GM10266 (cell line): ENCODE data around the gene PAQR4.
"Not testable (repeated sequence)": the region's sequence is repeated elsewhere in the genome, so short reads cannot be mapped to it uniquely, and the experiment has no call there.

Experiments
- DNase-seq: peaks from one replicate; pipeline ENCODE4 v3.0.0; 2012; ENCODE audit errors: extremely low spot score
- TF ChIP-seq, protein P1 (sequence below): IDR thresholded peaks from 2 replicates; pipeline ENCODE4 v1.5.1; 2012; ENCODE audit warnings: mild to moderate bottlenecking, low read depth; ENCODE audit not compliant: control insufficient read depth, insufficient read depth; ENCODE audit errors: missing control alignments

PAQR4 gene

DNA sequence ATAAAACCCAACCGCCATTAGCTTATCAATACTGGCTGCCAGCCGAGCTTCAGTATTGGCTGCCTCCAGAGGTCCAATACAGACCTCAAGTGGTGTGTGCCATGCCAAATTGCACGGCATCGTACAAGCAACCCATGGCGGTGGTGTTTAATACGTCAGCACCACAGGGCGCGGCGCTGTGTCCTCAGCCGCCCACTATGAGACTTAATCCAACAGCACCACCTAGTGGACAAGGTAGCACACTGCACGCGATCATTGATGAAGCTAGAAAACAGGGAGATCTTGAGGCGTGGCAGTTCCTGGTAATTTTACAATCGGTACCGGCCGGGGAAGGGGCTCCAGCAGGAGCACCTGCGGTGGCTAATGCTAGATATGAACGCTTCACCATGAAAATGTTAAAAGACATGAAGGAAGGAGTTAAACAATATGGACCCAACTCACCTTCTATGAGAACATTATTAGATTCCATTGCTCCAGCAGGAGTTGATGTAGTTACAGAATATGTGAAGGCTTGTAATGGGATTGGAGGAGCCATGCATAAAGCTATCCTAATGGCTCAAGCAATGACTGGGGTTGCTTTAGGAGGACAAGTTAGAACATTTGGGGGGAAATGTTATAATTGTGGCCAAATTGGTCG is 42.0 kb upstream of the PAQR4 start:
- peak; percentile 87 for DNase-seq
- TF ChIP-seq, protein P1, sequence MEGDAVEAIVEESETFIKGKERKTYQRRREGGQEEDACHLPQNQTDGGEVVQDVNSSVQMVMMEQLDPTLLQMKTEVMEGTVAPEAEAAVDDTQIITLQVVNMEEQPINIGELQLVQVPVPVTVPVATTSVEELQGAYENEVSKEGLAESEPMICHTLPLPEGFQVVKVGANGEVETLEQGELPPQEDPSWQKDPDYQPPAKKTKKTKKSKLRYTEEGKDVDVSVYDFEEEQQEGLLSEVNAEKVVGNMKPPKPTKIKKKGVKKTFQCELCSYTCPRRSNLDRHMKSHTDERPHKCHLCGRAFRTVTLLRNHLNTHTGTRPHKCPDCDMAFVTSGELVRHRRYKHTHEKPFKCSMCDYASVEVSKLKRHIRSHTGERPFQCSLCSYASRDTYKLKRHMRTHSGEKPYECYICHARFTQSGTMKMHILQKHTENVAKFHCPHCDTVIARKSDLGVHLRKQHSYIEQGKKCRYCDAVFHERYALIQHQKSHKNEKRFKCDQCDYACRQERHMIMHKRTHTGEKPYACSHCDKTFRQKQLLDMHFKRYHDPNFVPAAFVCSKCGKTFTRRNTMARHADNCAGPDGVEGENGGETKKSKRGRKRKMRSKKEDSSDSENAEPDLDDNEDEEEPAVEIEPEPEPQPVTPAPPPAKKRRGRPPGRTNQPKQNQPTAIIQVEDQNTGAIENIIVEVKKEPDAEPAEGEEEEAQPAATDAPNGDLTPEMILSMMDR = peak; percentile 99

DNA sequence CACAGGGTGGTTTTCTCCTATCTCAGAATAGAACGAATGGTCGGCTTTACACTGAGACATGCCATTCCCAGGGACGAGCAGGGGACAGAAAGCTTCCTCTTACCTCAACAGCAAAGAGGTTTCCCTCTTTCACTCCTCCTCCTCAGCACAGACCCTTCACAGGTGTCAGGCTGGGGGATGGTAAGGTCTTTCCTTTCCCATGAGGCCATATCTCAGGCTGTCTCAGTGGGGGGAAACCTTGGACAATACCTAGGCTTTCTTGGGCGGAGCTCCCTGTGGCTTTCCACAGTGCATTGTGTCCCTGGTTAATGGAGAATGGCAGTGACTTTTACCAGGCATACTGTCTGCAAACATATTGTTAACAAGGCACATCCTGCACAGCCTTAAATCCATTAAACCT is 41.0 kb upstream of the PAQR4 start:
- not testable (repeated sequence) for DNase-seq

DNA sequence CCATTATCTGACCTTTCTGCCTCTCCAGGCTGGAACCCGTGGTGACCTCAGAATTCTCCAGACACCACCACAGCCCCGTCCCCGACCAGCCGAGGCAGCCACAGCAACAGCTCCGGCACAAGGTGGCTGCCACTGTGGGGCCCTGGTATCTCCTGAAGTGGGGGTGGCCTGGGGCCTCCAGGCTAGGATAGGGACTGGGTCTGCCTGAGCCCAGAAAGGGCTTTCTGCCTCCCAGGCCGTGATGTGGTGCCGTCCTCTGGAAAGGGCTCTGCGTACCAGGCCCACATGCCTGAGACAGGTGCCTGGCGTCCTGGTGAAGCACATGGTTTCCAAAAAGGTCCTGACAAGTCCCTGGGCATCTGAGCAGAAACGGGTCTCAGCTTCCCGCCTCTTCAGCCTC is 40.4 kb upstream of the PAQR4 start:
- TF ChIP-seq, protein P1 = no peak
- peak; percentile 15 for DNase-seq

DNA sequence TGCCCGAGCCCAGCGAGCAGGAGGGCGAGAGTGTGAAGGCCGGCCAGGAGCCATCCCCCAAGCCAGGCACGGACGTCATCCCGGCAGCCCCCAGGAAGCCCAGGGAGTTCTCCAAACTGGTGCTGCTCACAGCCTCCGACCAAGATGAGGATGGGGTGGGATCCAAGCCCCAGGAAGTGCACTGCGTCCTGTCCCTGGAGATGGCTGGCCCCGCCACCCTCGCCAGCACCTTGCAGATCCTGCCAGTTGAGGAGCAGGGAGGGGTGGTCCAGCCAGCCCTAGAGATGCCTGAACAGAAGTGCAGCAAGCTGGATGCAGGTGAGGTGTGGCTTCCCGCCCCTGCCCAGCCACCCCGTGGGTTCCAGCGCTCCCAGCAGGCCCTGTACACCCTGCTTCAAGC is 39.5 kb upstream of the PAQR4 start:
- TF ChIP-seq, protein P1 = no peak
- no peak for DNase-seq

DNA sequence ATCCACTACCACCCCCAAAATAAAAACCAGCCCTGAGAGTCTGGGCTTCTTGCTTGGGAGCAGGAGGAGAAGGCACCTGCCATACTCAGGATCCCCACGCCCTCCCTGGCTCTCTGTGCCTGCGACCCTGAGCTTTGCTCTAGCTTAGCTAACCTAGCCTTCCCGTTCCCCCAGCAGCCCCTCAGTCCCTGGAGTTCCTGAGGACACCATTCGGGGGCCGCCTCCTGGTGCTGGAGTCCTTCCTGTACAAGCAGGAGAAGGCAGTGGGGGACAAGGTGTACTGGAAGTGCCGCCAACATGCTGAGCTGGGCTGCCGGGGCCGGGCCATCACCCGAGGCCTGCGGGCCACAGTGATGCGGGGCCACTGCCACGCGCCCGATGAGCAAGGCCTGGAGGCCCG is 38.9 kb upstream of the PAQR4 start:
- TF ChIP-seq, protein P1 = no peak
- DNase-seq = no peak

DNA sequence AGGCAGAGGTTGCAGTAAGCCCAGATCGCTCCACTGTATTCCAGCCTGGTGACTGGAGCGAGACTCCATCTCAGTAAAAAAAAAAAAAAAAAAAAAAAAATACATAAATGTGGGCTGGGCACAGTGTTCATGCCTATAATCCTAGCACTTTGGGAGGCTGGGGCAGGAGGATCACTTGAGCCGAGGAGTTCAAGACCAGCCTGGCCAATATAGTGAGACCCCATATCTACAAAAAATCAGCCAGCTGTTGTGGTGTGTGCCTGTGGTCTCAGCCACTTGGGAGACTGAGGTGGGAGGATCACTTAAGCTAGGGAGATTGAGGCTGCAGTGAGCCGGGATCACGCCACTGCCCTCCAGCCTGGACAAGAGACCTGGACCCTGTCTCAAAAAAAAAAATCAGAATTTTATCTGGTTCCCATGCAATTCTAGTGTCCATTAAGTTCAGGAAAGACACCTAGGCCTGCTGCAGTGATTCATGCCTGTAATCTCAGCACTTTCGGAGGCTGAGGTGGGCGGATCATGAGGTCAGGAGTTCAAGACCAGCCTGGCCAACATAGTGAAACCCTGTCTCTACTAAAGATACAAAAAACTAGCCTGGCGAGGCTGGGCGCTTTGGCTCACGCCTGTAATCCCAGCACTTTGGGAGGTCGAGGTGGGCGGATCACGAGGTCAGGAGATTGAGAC is 37.8 kb upstream of the PAQR4 start:
- DNase-seq = not testable (repeated sequence)

DNA sequence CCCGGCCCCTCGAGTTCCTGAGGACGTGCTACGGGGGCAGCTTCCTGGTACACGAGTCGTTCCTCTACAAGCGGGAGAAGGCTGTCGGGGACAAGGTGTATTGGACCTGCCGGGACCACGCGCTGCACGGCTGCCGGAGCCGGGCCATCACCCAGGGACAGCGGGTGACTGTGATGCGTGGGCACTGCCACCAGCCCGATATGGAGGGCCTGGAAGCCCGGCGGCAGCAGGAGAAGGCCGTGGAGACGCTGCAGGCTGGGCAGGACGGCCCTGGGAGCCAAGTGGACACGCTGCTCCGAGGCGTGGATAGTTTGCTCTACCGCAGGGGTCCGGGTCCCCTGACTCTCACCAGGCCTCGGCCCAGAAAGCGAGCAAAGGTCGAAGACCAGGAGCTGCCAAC is 36.0 kb upstream of the PAQR4 start:
- no peak for DNase-seq
- TF ChIP-seq, protein P1 = no peak

DNA sequence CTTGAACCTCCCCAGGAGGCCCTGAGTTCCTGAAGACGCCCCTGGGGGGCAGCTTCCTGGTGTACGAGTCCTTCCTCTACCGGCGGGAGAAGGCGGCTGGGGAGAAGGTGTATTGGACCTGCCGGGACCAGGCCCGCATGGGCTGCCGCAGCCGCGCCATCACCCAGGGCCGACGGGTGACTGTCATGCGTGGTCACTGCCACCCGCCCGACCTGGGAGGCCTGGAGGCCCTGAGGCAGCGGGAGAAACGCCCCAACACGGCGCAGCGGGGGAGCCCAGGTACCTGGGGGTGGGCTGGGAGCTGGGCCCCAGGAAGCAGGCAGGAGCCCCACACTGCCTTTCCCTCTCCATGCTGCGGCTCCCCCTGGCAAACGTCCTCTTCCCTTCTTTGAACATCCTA is 35.4 kb upstream of the PAQR4 start:
- TF ChIP-seq, protein P1 = no peak
- DNase-seq = no peak
